Panc1 (cell line): ENCODE measurements around the gene UBAC2.

ENCODE experiments used
- CTCF ChIP-seq: fragments of 450-650 bp; IDR thresholded peaks from 2 replicates; pipeline ENCODE4 v1.5.1; 2017; ENCODE audit warnings: mild to moderate bottlenecking
- POLR2AphosphoS5 ChIP-seq: IDR thresholded peaks from 2 replicates; pipeline ENCODE4 v1.6.1; 2012; ENCODE audit warnings: mild to moderate bottlenecking, low read depth, low read length, moderate library complexity
- SIN3A ChIP-seq: IDR thresholded peaks from 2 replicates; pipeline ENCODE4 v1.6.1; 2012; ENCODE audit warnings: low read depth, mild to moderate bottlenecking, low read length, moderate library complexity, borderline replicate concordance; ENCODE audit not compliant: insufficient read depth

- TF ChIP-seq CTCF (no peak), POLR2AphosphoS5 (no peak), SIN3A (no peak)
Measured at GRCh38 chr13:99335603-99336002, 134.9 kb downstream of the UBAC2 start.
